ENCODE measurements around the gene KRT74.

The KRT74 gene

DNA sequence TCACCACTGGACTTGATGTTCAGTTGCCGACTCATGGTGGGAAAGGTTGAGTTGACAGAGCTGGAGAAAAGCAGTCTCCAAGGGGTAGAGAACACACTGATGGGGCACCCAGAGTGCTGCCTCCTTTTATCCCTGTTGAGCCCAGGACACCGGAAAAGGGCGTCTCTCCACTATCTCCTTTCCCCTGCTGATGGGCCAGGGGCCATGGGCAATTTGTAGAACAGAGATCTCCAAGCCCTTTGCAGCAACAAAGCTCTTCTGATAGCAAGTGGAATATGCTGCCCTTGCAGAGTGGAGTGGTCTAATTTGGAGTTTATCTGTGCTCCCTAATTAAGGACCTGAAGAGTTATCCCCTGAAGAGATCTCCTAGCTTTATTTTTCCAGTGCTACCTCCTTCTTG lies at the start of gene KRT74:
KRT74 (minus strand) TSS at position 101 of the 400 bp plus-strand sequence; CDS start at position 35, 66 bp downstream.
- no peak for DNase-seq (ENCODE audit: low read depth in 2 of 2, low spot score in 1 of 2)

DNA sequence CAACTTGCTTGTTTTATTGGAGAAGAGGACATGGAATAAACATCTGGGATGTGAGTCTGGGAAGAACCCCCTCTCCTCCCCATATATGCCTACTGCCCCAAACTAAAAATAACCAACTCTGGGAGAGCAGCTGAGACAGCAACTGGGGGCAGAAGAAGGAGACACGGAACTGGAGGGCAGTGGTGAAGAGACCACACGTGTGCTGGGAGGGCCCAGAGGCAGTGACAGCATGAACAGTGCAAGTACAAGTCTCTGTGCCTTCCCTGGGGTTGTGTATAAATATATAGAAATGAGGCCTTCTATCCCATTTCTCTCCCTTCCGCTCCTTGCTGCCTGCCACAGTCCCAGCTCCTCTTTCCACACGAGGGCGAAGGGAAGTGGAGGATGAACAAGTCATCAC lies 48.7 kb upstream of the KRT74 start:
- no peak for DNase-seq (ENCODE audit: low read depth in 2 of 2, low spot score in 1 of 2)

DNA sequence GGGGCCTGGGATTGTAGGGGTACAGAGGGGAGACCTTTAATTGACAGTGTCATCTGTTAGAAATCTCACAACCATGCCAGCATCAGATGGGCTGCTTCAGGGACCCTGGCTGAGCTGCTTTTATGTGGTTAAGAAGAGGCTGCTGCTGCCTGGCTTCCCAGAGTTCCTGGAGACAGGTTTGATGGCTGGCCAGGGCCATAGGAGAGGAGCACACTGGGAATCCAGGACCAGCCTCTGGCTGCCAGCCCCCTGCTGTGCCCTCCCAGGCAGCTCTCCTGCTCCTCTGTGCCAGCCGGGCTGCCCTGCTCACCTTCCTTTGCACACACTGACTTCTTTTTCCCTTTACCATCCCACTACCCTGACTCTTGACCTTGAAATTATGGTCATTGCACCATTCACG lies 45.2 kb upstream of the KRT74 start:
- DNase-seq (ENCODE audit: low read depth in 2 of 2, low spot score in 1 of 2): no peak

DNA sequence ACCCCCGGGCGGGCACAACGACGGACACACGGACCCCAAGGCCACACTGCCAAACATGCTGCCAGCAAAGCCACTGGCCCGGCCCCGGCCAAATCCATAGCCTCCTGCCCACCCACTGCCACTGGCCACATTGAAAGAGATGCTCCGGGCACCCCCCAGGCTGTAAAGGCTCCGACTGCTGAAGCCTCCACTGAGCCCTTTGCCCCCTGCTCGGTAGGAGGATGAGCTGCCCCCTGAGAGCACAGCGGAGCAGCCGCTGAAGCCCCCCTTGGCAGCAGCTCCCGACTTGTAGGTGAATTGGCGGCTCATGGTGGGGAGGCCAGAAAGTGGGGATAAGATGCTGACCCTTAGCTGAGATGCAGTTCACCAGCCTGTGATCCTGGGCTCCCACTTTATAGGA lies 44.6 kb upstream of the KRT74 start, which contains the start of gene KRT73:
KRT73 (minus strand) TSS at position 344 of the 400 bp plus-strand sequence; CDS start at position 309, 35 bp downstream.
- DNase-seq (ENCODE audit: low read depth in 2 of 2, low spot score in 1 of 2): no peak

DNA sequence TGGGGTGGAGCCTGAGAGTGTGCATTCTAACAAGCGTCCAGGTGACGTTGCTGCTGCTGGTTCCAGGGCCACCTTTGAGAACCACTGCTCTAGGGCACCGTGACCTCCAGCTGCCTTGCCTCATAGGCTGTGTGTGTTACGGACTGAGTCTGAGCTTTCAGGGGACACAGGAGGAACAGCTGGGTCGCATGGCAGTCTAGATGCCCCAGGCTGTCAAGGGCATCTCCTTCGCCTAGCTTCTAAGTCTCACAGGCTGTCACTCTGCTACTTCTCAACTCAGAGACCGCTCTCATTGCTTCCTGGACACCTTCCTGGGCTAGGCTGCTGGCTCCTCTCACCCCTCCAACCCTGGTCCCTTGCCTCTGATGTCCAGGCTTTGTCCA lies 43.8 kb upstream of the KRT74 start:
- no peak for DNase-seq (ENCODE audit: low read depth in 2 of 2, low spot score in 1 of 2)

DNA sequence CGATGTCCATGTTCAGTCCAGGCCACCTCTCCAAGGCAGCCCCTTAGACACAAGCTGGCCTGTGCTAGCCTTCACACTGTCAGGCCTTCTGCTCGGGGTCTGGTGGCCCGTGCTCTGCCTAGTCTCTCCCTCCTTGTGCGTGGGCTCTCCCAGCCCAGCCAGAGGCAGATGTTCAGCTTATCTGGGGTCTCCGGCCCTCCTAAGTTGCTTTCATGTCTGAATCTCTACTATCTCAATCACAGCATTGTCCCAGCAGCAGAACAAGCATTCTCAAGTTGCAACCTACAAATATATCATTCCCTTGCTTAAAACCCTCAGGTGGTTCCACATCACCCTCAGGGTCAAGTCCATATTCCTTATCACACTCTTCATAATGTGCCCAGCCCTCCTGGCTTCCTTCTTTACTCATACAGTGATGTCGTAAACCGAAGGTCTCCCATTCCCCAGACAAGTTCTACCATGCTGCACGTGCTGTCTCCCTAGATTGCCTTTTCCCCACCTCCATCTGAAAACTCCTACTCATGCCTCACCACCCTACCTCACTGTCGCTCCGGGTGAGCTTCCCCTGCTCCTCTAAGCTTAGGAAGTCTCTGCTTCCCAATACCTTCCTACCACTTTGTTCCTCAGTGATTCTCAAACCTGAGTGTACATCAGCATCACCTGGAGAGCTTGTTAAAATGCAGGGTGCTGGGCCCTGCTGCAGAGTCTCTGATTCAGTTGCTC lies 43.2 kb upstream of the KRT74 start:
- DNase-seq (ENCODE audit: low read depth in 2 of 2, low spot score in 1 of 2): no peak

DNA sequence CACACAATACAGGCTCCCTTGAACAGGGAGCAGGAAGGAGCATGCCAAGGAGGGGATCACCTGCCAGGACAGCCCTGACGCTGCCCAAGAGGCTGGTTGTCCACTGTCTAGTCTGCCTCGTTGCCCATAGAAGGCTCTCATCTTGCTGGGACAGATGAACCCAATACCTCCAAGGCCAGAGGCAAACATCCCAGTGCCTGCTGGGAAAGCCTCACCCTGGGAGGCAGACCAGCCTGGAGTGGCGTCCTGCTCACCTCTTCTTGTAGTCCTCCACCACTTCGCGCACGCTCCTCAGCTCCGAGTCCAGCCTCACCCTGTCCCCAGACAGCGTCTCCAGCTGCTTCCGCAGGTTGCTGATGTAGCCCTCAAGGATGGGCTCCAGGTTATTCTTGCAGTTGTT lies 42.3 kb upstream of the KRT74 start:
- DNase-seq (ENCODE audit: low read depth in 2 of 2, low spot score in 1 of 2): no peak

DNA sequence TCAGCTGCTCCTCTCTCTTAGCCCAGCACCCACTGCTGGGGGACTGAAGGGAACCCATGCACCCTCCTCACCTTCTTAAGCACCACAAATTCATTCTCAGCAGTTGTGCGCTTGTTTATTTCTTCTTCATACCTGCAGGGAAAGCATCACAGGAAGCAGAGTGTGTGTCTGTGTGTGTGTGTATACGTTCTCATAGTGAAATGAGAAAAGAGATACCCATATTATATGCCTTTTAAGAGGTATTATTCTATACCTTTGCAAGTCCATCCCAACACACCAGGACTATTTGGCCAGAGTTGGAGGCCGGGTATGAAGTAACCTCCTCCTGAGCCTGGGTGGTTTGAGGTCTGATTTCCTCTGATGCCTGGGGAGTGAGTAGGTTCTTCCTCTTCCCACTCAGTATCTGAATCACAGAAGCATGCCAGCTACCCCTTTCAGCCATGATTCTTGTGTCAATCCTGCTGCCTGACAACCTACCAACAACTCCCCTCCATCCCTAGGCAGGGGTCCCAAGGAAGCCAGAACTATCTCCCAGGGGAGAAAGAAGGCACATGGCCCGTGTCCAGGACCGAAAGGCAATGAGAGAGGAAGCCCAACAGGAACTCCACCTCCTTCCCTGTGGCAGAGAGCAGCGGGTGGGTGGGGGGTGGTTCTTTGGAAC lies 41.7 kb upstream of the KRT74 start:
- no peak for DNase-seq (ENCODE audit: low read depth in 2 of 2, low spot score in 1 of 2)

DNA sequence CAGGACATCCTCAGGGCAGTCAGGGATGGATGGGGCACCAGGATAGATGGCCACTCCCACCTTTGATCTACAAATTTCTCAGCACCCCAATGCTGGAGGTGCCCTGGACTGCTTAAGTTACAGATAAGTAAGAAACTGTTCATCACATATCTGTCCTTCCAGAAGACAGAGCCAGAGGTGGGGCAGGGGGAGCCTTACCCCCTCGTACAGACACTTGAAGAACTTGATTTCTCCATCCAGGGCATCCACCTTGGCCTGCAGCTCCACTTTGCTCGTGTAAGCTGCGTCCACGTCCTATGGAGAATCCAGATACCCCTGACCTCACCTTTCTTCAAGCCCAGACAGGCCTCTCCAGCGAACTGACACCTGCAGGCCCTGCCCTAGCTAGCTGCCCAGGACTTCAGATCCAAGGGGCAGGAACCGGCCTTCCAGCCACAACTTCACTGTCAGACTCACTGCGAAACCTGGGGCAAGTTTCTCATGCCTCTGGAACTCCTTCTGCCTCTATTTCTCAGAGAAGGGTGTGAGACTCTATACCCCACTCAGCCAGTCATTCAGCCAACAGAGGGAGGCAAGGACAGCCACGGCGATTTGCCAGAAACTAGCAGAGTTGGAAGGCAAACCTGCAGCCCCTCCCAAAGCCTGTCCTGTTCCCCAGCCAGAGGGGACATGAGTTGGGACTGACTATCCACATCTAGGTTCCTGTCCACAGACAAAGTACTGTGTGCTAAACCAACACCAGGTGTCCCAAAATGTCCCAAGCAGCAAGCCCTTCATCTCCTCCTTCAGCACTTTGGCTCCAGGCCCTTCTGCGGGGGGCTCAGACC lies 41.0 kb upstream of the KRT74 start:
- DNase-seq (ENCODE audit: low read depth in 2 of 2, low spot score in 1 of 2): no peak

DNA sequence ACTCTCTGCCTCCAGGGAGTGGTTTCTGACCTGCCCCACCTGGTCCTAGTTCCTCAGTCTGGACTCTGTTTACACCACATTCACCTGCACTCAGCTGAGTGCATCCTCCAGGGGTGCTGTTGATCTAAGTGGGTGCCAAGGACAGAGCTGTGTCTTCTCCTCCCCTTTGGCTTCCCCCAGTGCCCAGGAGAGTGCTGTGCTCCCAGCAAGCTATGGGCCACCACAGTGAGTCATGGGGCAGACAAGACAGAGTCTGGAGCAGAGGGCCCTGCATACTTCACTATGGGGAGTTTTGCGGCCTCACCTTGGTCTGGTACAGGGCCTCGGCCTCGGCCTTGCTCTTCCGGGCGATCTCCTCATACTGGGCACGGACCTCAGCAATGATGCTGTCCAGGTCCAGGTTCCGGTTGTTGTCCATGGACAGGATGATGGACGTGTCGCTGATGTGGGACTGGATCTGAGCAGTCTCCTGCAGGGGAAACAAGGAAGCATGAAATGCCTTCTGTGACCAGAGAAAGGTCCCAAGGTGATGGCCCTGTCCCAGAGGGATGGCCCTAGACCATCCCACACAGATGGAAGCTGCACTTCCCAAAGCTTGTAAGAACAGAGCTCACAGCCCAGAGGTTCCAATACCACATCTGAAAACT lies 39.9 kb upstream of the KRT74 start:
- DNase-seq (ENCODE audit: low read depth in 2 of 2, low spot score in 1 of 2): no peak

DNA sequence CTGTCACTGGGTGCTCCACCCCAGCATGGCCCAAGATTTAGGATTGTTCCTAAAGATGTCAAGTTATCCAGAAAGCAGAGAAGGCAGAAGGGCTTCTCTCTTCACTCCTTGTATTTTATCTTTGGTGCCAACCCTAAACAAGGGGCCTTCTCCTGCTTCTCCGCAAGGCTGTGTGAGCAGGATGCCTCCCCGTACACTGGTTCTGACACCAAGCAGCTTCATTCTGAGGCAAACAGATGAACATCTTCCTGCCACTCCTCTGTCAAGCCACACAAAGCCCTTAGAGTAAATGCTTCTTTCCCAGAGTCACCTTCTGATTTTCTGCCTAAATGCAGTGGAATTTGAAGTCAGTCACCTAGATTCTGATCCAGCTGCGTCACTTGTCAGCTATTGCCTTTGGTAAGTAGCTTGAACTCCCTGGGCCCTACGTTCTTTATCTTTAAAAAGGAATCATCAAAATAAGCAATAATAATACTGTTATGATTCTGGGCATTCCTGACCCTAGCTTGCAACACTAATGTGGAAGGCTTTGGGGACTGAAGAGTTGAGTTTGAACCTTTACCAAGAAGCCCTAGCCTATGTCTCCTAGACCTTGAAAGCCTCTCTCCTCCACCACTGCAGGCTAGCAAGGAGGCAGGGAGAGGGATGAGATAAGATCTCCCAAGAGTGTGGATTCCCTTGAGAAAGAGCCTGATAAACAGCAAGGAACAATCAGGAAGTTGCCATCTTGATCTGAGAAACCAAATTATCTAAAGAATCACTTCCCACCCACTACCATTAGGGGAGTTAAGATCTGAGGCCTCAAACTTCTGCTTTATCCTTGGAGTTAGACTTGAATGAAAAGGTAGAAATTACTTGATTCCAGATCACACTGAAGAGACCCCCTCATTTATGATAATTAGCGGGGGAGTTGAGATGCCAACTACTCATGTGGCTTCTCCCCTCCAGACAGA lies 39.1 kb upstream of the KRT74 start:
- DNase-seq (ENCODE audit: low read depth in 2 of 2, low spot score in 1 of 2): no peak

DNA sequence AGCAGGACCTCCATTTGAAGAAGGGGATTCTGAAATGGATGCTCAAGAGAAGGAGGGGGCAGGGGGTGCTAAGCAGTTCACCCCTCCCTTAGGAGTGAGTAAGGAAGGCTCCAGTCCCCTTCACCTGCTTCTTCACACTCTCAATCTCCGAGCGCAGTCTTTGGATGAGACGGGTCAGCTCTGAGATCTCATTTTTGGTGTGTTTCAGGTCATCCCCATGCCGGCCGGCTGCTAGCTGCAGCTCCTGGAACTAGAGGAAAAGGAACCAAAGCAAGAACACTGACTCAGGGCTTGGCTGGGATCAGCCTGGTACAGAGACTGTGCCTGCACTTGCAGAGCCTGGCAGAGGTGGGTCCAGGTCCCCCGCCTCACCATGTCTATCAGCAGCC lies 37.4 kb upstream of the KRT74 start:
- DNase-seq (ENCODE audit: low read depth in 2 of 2, low spot score in 1 of 2): no peak

DNA sequence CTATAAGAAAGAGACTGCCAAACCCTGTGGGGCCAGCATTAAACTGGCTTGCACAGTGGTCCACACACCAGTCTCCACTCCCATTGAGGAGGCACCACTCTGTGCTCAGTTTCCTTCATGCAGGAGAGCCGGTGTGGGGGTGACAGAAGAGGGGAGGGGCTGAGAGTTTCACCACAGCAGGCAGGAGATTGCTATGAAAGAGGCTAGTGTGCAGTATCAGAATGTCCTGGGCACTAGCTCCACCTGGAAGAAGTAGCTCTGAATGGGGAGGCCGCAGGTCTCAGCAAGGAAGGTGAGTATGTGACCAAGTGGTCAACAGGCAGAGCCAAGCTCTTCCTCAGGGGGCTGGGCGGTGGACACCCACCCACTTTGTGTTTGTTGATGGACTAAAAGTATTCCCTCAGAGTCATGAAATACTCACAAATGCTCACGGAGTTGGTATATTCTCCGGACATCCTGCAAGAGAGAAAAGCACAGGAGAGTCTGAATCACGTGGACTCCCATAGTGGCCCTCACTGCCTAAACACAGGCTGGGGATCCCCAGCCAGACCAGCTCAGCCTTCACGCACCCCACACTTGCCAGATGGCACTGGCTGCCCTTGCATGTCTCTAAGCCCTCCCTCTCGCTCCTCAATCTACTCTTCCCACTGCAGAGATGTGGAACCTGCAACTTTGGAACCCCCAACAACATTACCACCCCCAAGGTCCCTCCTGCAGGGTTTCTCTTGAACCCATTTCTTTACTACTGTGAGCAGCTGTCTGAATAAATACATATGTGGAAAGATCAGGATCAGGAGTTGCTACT lies 35.4 kb upstream of the KRT74 start:
- DNase-seq (ENCODE audit: low read depth in 2 of 2, low spot score in 1 of 2): no peak

DNA sequence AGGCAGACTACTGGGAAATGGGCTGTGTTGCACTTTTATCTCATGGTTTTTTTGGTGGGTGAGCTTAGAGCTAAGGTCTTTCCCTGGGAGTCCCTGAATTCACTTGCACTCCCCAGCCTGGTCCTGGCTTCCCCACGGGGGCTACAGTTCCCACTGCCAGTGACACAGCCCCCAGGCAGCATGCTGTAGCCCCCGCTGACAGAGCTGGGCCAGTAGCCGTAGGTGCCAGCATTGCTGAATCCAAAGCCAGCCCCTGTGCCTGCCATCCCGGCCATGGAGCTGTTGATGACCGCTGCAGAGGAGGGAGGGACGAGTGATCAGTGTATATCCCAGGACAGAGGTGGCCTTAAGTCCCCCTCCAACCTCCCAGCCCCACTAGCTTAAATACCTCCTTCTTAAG lies 34.5 kb upstream of the KRT74 start:
- DNase-seq (ENCODE audit: low read depth in 2 of 2, low spot score in 1 of 2): no peak

DNA sequence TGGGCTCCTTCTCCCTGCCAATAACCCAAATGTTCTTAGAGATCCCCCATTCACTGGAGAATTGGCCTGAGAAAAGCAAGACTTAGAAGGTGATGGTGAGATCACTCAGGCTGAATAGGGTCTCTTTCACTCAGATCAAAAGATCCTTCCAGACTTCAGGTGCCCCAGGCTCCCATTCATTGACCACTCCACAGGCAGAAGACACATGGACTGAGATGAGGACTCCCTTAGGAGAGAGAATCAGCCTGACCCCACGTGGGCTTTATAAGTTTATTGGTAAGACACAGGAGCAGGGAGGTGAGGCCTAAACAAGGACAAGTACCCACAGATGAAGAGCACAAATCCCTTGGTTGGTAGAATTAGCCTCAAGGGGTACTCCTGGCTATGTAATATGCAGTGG lies 33.7 kb upstream of the KRT74 start:
- DNase-seq (ENCODE audit: low read depth in 2 of 2, low spot score in 1 of 2): no peak

DNA sequence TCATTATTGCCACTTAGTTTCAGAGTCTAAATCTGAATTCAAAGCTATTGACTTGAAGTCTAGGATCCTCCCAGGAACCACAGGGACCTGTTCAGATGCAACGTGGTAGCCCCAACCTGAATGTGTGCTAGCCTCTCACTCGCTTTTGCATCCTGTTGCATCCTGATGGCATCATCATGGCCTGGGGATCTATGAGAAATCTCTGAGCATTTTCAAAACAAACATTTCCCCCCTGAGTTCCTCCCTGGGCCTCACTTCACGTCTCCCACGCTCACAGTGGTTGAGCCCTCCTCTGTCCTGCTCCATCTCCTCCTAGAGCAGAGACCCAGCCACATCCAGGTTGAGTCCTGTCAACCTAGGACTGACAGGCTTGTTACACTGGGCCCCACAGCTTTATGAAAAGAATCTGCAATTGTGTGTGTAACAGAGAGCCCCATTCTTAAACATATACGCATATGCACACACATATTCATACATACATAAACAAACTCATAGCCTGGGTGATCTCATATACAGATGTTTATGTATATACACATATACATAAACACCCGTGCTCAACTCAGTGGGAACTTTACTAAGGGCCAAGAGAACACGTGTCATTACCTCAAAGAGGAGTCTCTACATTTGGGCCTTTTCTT lies 33.1 kb upstream of the KRT74 start:
- no peak for DNase-seq (ENCODE audit: low read depth in 2 of 2, low spot score in 1 of 2)

DNA sequence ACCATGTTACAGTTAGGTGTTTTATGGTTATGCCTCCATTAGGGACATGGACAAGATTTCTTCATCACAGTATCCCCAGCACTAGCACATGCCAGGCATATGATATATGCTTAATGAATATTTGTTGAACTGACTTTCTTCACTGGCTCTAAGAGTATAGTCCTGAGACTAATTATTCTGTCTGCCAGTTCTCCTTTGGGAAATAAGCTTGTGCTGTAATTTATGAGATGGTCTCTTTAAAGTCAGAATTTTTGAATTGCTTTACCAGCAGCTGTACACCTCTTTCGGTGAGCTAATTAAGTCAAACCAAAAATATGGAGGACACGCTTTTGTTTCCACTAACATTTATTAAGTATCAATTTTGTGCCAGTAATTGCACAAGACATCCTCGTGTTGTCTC lies 32.5 kb upstream of the KRT74 start:
- no peak for DNase-seq (ENCODE audit: low read depth in 2 of 2, low spot score in 1 of 2)

DNA sequence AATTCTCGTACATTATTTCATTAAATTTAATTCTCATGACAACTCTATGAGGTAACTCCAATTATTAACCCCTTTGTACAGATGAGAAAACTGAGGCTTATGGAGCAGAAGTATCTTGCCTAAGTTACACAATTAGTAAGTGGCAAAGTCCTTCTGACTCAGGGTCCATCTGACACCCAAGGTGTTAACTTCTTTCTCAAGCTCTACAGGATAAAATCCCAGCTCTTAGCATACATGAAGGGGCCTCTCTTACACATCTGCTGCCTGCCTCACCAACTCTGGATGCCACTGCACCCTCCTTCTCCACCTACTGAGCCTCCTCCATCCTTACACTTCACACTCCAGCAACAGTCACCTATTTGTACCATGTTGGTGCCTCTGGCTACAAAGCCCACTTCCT lies 31.9 kb upstream of the KRT74 start:
- no peak for DNase-seq (ENCODE audit: low read depth in 2 of 2, low spot score in 1 of 2)

DNA sequence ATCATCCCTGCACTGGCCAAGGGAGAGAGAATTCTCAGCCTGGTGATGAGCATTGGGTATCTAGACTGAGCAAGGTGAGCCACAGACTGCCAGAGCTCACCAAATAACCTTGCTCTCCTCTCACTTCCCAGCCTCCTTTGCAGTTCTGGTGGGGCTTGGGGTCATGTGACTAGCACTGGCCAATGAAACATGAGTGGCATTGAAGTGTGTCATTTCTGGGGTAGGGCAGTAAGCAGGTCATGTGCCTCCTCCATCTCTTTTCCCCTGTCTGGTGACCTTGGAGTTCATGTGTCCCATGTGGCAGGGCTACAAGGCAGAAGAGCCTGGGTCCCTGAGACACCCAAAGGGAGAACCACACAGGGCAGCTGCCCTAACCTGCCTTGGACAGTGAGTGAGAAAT lies 31.2 kb upstream of the KRT74 start:
- DNase-seq (ENCODE audit: low read depth in 2 of 2, low spot score in 1 of 2): no peak
